Measurements from ENCODE around the gene PRDM4. TPM values are rescaled to one million over a fixed set of nuclear protein-coding genes. Genes with fewer than 3 reads are reported as not detected.

Gene PRDM4
- total RNA-seq, 1 donor = 34.3 TPM

DNA sequence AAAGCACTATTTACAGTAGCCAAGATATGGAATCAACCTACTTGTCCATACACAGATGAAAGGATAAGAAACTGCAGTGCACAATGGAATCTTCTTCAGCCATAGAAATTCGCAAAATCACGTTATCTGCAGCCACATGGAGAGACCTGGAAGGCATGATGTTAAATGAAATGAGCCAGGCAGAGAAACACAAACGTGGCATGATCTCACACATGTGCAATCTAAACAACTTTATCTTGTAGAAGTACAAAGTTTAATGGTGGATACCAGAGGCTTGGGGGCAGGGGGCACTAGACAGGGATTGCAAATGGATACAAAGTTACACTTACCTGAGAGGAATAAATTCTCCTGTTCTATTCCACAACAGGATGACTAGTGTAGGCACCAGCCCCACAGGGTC lies 37.6 kb upstream of the PRDM4 start:
- TF ChIP-seq, protein P1, sequence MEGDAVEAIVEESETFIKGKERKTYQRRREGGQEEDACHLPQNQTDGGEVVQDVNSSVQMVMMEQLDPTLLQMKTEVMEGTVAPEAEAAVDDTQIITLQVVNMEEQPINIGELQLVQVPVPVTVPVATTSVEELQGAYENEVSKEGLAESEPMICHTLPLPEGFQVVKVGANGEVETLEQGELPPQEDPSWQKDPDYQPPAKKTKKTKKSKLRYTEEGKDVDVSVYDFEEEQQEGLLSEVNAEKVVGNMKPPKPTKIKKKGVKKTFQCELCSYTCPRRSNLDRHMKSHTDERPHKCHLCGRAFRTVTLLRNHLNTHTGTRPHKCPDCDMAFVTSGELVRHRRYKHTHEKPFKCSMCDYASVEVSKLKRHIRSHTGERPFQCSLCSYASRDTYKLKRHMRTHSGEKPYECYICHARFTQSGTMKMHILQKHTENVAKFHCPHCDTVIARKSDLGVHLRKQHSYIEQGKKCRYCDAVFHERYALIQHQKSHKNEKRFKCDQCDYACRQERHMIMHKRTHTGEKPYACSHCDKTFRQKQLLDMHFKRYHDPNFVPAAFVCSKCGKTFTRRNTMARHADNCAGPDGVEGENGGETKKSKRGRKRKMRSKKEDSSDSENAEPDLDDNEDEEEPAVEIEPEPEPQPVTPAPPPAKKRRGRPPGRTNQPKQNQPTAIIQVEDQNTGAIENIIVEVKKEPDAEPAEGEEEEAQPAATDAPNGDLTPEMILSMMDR (IDR thresholded peaks at IDR 0.05; ENCODE audit: insufficient read depth, low read length) = no peak

DNA sequence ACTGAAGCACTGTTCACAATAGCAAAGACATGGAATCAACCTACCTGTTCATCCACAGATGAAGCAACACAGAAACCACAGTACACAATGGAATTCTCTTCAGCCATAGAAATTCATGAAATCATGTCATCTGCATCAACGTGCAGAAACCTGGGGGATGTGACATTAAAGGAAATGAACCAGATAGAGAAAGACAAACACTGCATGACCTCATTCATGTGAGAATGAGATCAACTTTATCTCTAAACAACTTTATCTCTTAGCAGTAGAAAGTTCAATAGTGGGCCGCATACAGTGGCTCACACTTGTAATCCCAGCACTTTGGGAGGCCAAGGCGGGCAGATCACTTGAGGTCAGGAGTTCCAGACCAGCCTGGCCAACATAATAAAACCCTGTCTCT lies 33.5 kb upstream of the PRDM4 start:
- TF ChIP-seq, protein P1 (IDR thresholded peaks at IDR 0.05; ENCODE audit: insufficient read depth, low read length) = no peak
- no peak overlapping the region for H3K4me3 ChIP-seq (ENCODE audit: low read depth, low read length)
- no peak for DNase-seq (ENCODE audit: low read depth)

More for the DNA sequence above, 37.6 kb upstream of the PRDM4 start:
- H3K4me3 ChIP-seq (ENCODE audit: low read depth, low read length) = no peak overlapping the region
- DNase-seq (ENCODE audit: low read depth) = no peak

DNA sequence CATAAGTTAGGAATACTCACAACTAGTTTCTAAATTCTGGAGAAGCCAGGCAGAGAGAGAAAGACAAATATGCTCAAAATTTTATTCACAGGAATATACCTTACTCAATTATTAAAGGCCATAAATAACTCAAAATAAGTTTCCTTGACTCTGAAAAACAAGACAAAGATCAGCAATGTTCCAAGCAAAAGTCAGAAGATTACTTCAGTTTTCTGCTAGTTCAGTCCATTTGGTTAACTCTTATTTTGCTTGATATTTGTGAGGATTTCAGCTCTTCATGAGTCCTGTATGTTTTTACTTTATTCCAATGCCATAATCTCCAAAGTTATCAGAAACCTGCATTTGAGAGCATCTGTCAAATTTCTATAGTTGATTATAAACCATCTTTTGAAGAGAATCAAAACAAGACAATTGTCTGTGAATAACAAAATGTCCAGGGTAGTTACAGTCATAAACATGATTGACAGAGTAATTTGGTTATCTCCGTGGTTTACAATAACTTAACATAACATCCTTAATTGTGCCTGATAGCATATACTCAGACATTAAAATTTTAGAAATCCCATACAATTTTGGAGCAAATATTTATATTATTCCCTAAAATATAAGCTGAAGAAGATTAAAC lies 30.6 kb upstream of the PRDM4 start:
- H3K4me3 ChIP-seq (ENCODE audit: low read depth, low read length) = no peak overlapping the region
- TF ChIP-seq, protein P1 (IDR thresholded peaks at IDR 0.05; ENCODE audit: insufficient read depth, low read length) = no peak
- no peak for DNase-seq (ENCODE audit: low read depth)

DNA sequence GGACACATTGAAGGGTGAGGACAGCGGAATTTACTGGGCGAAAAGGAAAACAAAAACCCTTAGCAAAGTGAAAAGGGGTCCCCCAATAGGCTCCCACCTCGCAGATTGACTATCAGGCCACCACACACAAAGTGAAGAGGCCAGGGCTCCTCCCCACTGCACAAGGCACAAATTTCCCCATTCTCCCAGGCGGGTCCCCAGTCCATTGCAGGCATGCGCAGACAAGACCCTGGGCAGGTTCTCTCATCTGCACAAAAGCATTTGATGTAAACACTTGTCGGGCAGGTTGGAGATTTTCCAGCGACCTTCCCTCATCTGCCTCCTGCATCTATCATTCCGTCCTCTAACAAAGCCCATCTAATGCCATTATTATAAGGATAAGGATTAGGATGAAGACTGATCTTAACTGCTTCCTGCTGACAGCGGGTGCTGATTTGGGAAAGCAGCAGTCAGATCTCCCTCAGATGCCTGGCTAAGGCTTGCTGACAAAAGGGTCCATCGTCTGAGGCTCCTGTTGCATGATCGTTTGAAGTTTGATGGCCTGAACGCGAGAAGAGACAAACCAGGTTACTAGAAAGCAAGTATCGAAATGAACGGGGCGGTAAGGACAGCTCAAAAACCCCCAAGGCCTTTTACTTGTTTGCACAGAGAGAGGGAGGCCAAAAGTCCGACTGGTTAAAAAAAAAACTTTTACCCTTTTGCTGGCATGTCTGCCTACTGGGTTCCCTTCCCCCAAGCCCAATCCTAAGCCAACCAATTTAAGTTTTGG lies 27.9 kb upstream of the PRDM4 start:
- no peak for DNase-seq (ENCODE audit: low read depth)
- no peak overlapping the region for H3K4me3 ChIP-seq (ENCODE audit: low read depth, low read length)
- TF ChIP-seq, protein P1 (IDR thresholded peaks at IDR 0.05; ENCODE audit: insufficient read depth, low read length) = no peak

GRCh38 chr12:107788281-107788680 lies 27.3 kb upstream of the PRDM4 start:
- no peak for DNase-seq (ENCODE audit: low read depth)
- H3K4me3 ChIP-seq (ENCODE audit: low read depth, low read length) = no peak overlapping the region
- TF ChIP-seq, protein P1 (IDR thresholded peaks at IDR 0.05; ENCODE audit: insufficient read depth, low read length) = no peak

GRCh38 chr12:107783406-107784376 lies 22.8 kb upstream of the PRDM4 start:
- H3K4me3 ChIP-seq (ENCODE audit: low read depth, low read length) = no peak overlapping the region
- TF ChIP-seq, protein P1 (IDR thresholded peaks at IDR 0.05; ENCODE audit: insufficient read depth, low read length) = no peak
- no peak for DNase-seq (ENCODE audit: low read depth)

All from fibroblast of the aortic adventitia (primary cell).